ENCODE data around the gene NUB1.

Gene NUB1

GRCh38 chr7:151404216-151405011 lies 62.8 kb downstream of the NUB1 start:
- no peak for DNase-seq (ENCODE audit: low read depth in 2 of 2)

DNA sequence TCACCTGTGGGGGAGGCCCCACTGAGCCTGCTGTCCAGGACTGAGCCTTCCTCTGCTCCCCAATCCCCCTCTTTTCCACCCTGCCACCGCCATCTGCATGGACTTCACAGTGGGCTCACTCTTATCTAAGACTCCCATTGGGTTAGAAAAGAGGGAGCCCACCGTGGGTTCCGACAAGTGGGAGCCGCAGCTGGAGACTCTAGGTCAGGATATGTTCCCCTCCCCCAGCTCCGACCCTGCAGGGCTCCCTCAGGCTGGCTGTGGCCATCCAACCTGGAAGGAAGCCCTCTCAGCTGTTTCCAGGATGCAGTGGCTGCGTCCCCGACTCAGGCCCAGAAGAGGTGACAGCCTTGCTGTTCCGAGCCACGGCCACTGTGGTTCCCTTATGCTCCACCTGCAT lies 63.4 kb downstream of the NUB1 start:
- no peak for DNase-seq (ENCODE audit: low read depth in 2 of 2)

DNA sequence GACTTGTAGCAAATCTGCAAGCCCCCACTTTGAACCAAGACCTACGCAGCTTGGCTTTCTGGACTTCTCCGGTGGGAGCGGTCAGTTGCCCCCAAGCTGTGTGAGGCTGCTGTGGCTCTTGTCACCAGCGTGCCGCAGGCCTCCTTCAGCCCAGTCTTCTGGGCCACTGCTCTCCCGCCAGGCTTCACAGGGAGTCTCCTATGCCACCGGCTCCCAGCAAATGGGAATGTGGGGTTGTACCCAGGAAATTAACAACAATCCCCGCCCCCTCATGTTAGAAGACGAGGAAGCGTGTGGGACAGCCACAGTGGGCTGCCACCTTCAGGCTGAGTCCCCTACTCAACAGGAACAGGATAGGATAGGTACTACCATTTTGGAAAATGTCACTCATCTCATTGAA lies 64.0 kb downstream of the NUB1 start:
- DNase-seq (ENCODE audit: low read depth in 2 of 2) = no peak

DNA sequence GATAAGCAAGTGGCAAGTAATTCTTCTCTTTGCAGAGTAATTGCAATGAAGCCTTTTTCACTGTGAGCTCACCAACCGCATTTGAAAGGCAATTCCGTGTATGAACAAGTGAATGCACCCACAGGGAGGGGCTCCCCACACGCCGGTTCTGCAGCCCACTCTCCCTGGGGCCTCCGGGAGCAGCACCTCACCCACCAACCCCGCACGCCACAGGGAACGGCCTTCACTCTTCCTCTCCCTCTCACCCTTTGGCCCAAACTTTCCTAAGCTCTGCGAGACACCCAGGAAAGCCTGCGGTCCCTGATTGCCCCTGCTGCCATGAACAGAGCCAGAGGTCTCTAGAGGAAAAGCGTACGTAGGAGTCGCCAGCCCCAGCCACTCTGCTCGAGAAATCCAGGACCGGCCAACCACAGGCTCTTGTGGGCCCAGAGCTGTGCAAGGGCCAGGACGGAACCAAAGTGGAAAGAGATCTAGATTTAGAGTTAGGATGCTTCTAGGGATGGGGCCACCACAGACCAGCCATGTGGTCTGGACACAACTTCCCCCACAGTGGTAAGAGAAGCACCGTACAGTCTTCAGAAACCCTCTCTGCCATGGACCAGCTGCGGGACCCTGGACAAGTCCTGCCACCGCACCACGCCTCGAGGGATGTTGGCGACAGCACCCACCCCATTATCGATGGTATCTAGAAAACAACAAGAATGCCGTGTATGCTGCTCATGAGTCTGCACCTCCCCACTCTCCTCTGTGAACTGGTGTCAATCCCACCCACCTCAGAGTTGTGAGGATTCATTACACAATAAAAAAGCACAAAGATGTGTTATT lies 64.7 kb downstream of the NUB1 start:
- no peak for DNase-seq (ENCODE audit: low read depth in 2 of 2)

GRCh38 chr7:151406886-151407583 lies 65.4 kb downstream of the NUB1 start:
- DNase-seq (ENCODE audit: low read depth in 2 of 2) = no peak

DNA sequence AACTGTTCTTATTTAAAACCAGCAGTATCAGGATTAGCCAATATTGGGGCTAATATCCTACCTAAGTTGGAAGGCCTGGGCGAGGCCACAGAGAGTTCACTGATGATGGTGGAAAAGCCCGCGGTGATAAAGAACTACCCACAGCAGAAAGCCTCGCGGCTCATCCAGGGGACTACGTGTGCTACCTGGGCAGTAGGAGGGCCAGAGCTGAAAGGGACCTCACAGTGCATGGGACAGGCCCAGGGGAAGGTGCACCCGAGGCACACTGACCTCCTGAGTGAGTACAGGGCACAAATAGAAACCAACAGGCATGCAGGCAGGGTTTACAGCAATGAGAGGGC lies 66.9 kb downstream of the NUB1 start:
- no peak for DNase-seq (ENCODE audit: low read depth in 2 of 2)

DNA sequence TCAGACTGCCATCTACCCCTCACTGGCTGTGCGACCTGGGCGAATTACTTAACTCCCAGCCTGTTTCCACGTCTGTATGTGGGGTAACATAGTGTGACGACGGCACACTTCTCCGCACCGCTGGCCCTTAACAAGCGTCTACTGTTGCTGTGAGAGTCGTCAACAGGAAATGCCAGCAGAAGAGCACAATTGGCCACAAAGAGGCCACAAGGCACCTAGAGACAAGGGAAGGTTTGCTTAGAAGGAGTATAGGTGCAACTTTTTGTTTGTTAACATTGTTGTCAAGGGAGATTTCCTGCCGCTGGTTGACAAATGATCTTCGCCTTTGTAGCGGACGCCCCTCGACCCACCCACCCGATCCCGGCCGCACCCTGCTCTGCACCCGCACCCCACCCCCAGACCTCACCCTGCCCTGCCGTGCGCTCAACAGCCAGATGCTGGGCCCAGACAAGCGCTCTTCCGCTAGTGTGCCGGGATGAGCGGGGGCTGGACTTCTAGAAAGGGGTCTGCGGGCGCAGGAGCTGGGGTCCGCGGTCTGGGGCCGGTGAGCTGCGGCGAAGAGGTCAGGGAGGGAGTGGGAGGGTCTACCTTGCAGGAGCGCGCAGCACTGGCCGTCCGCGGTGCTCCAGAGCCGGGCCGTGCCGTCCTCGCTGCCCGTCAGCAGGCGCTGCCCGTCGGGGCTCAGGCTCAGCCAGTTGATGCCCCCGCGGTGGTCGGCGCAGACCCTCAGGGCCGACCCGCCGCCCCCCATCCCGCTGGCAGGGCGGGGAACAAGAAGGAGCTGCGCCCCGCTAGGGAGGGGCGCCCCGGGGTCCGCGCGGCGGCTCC lies 67.4 kb downstream of the NUB1 start:
- DNase-seq (ENCODE audit: low read depth in 2 of 2) = no peak

DNA sequence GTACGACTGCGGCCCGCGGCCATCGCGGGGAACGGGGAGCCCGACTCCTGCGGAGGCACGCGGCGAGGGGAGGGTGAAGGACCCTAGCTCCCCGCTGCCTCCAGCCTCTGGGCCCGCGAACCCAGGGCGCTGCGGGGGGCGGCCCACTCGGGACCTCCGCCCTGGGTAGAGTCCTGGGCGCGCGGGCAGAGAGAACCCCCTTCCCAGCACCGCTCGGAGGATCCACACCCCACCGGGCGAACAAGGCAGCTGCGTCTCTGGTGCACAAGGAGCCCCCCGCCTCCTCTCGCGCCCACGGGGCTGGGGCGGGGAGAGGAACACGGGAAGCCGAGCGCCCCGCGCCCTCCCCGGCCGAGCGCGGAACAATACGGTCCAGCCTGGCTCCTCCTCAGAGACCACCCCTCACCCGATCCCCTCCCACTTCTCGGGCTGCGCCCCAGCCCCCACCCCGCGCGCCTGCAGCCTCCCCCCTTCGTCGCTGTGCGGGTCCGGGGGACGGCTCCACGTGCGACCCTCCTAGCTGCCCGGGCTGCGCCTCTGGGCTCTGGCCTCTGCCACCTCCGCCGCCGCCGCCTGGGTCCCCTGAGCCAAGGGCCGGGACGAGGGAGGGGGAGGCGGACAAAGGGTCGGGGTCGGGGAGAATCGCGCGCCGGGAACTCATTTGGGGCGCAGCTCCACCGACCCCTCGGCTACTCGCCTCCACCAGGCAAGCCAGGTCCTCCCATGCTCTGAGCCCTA lies 68.2 kb downstream of the NUB1 start, which contains the start of gene WDR86:
TSS of gene WDR86 (minus strand) at position 372 of the 738 bp plus-strand sequence. CDS start 449 bp downstream, outside the sequence.
- no peak for DNase-seq (ENCODE audit: low read depth in 2 of 2)

DNA sequence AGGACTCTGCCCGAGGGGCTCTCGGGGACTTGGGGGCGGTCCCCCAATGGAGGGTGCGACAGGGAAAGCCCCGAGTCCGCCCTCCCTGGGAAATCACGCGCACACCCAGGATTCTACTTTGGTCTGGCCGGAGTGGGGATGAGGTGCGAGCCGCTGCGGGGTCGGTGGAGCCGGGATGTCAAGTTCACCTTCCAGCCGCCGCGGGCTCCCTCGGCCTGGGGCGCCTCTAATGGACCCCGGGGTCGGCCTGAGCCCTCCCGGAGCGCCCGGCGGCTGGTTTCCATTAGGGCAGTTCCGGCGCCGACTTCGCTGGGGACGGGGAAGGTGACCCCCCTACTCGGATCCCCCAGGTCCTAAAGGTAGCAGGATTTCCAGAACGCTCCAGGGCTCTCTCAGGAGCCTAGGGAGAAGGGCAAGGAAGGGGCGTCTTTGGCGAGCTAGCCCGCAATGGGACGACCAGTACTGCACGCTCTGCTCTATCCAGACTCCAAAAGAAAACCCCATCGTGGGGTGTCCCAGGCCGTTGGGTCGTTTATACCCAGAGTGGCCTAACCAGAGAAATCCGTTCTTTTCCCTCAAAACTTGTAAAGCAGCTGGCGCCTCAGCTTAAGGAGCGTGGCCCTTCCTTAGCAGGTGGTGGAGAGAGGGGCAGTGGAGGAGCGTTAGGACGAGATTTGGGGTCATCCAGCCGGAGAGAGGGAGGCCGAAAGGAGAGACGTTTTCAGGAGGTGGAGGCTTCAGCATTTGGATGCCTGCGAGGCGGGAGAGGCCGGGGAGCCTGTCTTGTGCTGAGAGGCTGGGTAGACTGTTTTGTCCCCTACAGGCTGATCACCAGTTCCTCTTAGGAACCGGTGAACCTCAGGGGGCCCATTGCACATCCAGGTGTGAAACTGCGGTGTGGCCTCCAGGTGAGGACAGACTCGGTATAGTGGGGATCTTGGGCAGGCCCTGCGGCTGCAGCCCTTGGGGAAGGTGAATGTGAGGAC lies 69.1 kb downstream of the NUB1 start:
- DNase-seq (ENCODE audit: low read depth in 2 of 2) = no peak

GRCh38 chr7:151411551-151411950 lies 69.9 kb downstream of the NUB1 start:
- DNase-seq (ENCODE audit: low read depth in 2 of 2) = no peak

DNA sequence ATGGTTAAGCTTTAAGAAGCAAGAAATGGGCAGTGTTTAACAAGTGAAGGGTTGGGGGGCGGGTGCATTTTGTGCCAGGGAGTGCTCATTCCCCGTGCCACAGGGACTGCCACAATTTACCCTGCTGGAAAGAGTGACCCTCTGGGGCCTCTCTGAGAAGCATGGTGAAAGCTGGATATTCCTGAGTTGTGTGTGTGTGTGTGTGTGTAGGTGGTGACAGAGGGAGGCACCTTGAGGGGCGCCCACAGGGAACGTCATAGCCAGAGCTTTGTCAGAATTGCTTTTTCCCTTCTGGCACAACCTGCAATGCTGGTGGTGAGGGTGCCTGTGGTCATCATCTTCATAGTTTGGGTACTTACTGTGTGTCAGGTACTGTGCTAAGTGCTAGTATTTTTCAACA lies 70.7 kb downstream of the NUB1 start:
- DNase-seq (ENCODE audit: low read depth in 2 of 2) = no peak

DNA sequence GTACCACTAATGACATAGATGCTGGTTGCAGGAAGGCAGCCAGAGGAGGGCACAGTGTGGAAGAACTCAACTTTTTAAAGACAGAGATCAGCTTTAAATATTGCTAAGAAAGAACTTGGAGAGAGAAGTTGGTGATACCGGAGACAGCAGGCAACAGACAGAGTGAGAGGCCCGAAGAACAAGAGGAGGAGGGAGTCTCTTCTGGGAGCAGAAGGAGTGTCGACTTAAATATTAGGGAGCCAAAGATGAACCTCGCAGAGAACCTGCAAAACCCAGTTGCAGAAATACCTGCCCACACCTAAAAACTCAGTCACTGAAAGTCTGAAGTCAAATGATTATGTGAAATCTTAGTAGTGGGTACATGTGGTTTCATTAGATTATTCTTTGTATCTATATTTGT lies 71.6 kb downstream of the NUB1 start:
- DNase-seq (ENCODE audit: low read depth in 2 of 2) = no peak

- DNase-seq (ENCODE audit: low read depth in 2 of 2) = no peak
Observed at GRCh38 chr7:151415375-151416105, 73.9 kb downstream of the NUB1 start.

- DNase-seq (ENCODE audit: low read depth in 2 of 2) = no peak
Observed at GRCh38 chr7:151416112-151416940, 74.7 kb downstream of the NUB1 start.

DNA sequence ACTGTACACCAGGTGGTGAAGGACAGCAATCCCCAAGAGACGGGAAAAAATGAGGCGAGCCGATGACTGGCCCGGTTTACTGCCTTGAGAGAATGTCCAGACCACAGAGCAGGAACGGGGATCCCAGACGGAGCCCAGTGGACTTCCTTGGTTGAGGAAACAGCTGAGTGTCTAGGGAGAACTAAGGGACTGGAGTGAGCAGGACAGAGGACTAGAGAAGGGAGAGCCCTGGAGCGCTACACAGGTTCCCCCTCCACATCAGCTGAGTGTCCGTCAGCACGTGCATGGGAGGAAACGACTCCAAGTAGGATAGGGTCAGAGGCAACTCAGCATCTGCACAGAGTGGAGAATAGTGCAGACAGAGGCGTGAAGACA lies 75.3 kb downstream of the NUB1 start:
- DNase-seq (ENCODE audit: low read depth in 2 of 2) = no peak

DNA sequence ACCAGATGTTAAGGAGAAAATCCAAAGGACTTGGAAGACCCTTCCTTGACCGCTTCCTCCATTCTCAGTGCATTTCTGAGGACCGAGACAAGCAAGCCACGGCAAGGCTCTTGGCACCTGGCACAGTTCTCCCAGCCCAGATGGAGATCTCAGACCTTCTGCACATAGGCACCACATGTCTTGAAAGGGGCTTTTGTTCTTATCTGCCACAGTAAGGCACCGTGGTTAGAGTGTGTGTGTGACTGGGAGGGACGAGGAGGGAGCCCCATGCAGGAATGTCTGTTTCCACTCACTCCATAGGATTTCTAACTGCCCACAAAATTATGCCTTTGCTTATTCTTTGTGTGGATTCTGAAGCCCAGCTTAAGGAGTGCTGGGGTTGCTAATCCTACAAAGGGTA lies 78.5 kb downstream of the NUB1 start:
- DNase-seq (ENCODE audit: low read depth in 2 of 2) = no peak

- DNase-seq (ENCODE audit: low read depth in 2 of 2) = no peak
Observed at GRCh38 chr7:151422212-151422611, 80.6 kb downstream of the NUB1 start.

GRCh38 chr7:151423226-151423625 lies 81.6 kb downstream of the NUB1 start:
- DNase-seq (ENCODE audit: low read depth in 2 of 2) = no peak

All from stimulated activated CD8-positive, alpha-beta memory T cell treated with anti-CD3 and anti-CD28 coated beads, Interleukin-2, amount 100 ng/mL, for 48 hours (primary cell).